BLaER1 treated with 17β-estradiol and CSF1 and Interleukin-3, amounts not matched to agents 10 nM and 100 nM (cell line): Measurements from ENCODE around the gene CBLC.

Experiments
- H3K27ac ChIP-seq, 11 experiments: shearing (Covaris generic); formaldehyde crosslinking; 2 replicates each; pipeline ENCODE4 v1.8.1; 2022
- H3K27me3 ChIP-seq, 11 experiments: shearing (Covaris generic); formaldehyde crosslinking; 2 replicates each; pipeline ENCODE4 v1.8.1; 2022
- H3K36me3 ChIP-seq, 11 experiments: shearing (Covaris generic); formaldehyde crosslinking; 2 replicates each; pipeline ENCODE4 v1.8.1; 2022
- H3K4me1 ChIP-seq, 10 experiments: shearing (Covaris generic); formaldehyde crosslinking; 2 replicates each; pipeline ENCODE4 v1.8.1; 2022
- H3K4me2 ChIP-seq, 11 experiments: shearing (Covaris generic); formaldehyde crosslinking; 2 replicates each; pipeline ENCODE4 v1.8.1; 2022
- H3K4me3 ChIP-seq, 10 experiments: shearing (Covaris generic); formaldehyde crosslinking; 2 replicates each; pipeline ENCODE4 v1.8.1; 2022
- H3K9ac ChIP-seq, 11 experiments: shearing (Covaris generic); formaldehyde crosslinking; 2 replicates each; pipeline ENCODE4 v1.8.1; 2022
- H3K9me3 ChIP-seq, 11 experiments: shearing (Covaris generic); formaldehyde crosslinking; replicated peaks in 1 of 11; 2 replicates each; pipeline ENCODE4 v1.8.1; 2022
- H4K20me1 ChIP-seq, 11 experiments: shearing (Covaris generic); formaldehyde crosslinking; 2 replicates each; pipeline ENCODE4 v1.8.1; 2022
- Cebpa-rat ChIP-seq, 11 experiments: shearing (Covaris generic); IDR thresholded peaks; 2 replicates each; pipeline ENCODE4 v1.8.1; 2022

Gene CBLC

GRCh38 chr19:44744871-44745332 is 32.8 kb upstream of the CBLC start:
- Histone ChIP-seq H3K4me3 (peak overlapping the region in 1 of 10 experiments; percentile 25; a peak in 1 of 20 replicates), H3K27ac (peak overlapping the region in 9 of 11 experiments; percentile 18 to 100 (median 94); a peak in 13 of 22 replicates), H3K4me2 (peak overlapping the region in 8 of 11 experiments; percentile 35 to 99 (median 90); a peak in 15 of 22 replicates), H3K9me3 (no peaks in the 10 kb centered on the region), H3K9ac (peak overlapping the region in 7 of 11 experiments; percentile 13 to 100 (median 51); a peak in 11 of 22 replicates), H4K20me1 (peaks cover 0 to 7% (median 2%) of the 10 kb centered on the region in 11 experiments; a peak in 10 of 22 replicates), H3K4me1 (peaks cover 52 to 78% (median 71%) of the 10 kb centered on the region in 10 experiments), H3K36me3 (peaks cover 0 to 6% (median 1%) of the 10 kb centered on the region in 11 experiments; a peak in 10 of 22 replicates), H3K27me3 (no peaks in the 10 kb centered on the region)
- TF ChIP-seq Cebpa-rat (IDR thresholded peaks at IDR 0.05) = no peak

- H3K4me1 ChIP-seq = peaks cover 54 to 78% (median 67%) of the 10 kb centered on the region in 10 experiments
- peak overlapping the region in 2 of 10 experiments; percentile 13 to 25; a peak in 1 of 20 replicates for H3K4me3 ChIP-seq
- H3K9ac ChIP-seq = peak overlapping the region in 7 of 11 experiments; percentile 13 to 100 (median 51); a peak in 11 of 22 replicates
These were observed 32.3 kb upstream of the CBLC start for GRCh38 chr19:44745341-44745831.

GRCh38 chr19:44745887-44746600 is 31.6 kb upstream of the CBLC start:
- Histone ChIP-seq H3K27me3 (no peaks in the 10 kb centered on the region), H3K9me3 (no peaks in the 10 kb centered on the region), H3K9ac (peak overlapping the region in 7 of 11 experiments; percentile 48 to 100 (median 97); a peak in 9 of 22 replicates), H3K27ac (peak overlapping the region in 9 of 11 experiments; percentile 88 to 100 (median 96); a peak in 16 of 22 replicates), H4K20me1 (peaks cover 0 to 17% (median 12%) of the 10 kb centered on the region in 11 experiments; a peak in 12 of 22 replicates), H3K4me3 (0 out of 20 replicates have a peak overlapping the region, but pooled peaks of 2 of the 10 experiments have one; percentile 13 to 25), H3K36me3 (peaks cover 0 to 18% (median 13%) of the 10 kb centered on the region in 11 experiments; a peak in 16 of 22 replicates), H3K4me1 (peaks cover 54 to 78% (median 64%) of the 10 kb centered on the region in 10 experiments), H3K4me2 (peak overlapping the region in 7 of 11 experiments; percentile 83 to 99 (median 94); a peak in 13 of 22 replicates)
- no peak for TF ChIP-seq Cebpa-rat (IDR thresholded peaks at IDR 0.05)

More at GRCh38 chr19:44745341-44745831, 32.3 kb upstream of the CBLC start:
- Histone ChIP-seq H4K20me1 (peaks cover 0 to 11% (median 6%) of the 10 kb centered on the region in 11 experiments; a peak in 10 of 22 replicates), H3K4me2 (peak overlapping the region in 8 of 11 experiments; percentile 35 to 99 (median 90); a peak in 15 of 22 replicates), H3K27ac (peak overlapping the region in 9 of 11 experiments; percentile 18 to 100 (median 88); a peak in 15 of 22 replicates), H3K9me3 (no peaks in the 10 kb centered on the region), H3K27me3 (no peaks in the 10 kb centered on the region), H3K36me3 (peaks cover 0 to 11% (median 6%) of the 10 kb centered on the region in 11 experiments; a peak in 10 of 22 replicates)
- TF ChIP-seq Cebpa-rat (IDR thresholded peaks at IDR 0.05) = no peak

GRCh38 chr19:44746616-44746945 is 31.1 kb upstream of the CBLC start:
- Histone ChIP-seq H3K4me1 (peaks cover 53 to 78% (median 65%) of the 10 kb centered on the region in 10 experiments), H3K27ac (peak overlapping the region; percentile 76 to 100 (median 94); a peak in 20 of 22 replicates), H3K36me3 (peaks cover 0 to 23% (median 18%) of the 10 kb centered on the region in 11 experiments; a peak in 17 of 22 replicates), H3K4me2 (peak overlapping the region; percentile 79 to 100 (median 94)), H3K4me3 (peak overlapping the region in 5 of 10 experiments; percentile 42 to 100 (median 93); a peak in 6 of 20 replicates), H3K9me3 (no peaks in the 10 kb centered on the region), H3K27me3 (no peaks in the 10 kb centered on the region), H4K20me1 (peaks cover 0 to 23% (median 15%) of the 10 kb centered on the region in 11 experiments; a peak in 13 of 22 replicates), H3K9ac (peak overlapping the region in 10 of 11 experiments; percentile 82 to 100 (median 96); a peak in 15 of 22 replicates)
- no peak for TF ChIP-seq Cebpa-rat (IDR thresholded peaks at IDR 0.05)

- Histone ChIP-seq H3K36me3 (peaks cover 2 to 29% (median 24%) of the 10 kb centered on the region in 11 experiments; a peak in 17 of 22 replicates), H4K20me1 (peaks cover 0 to 25% (median 15%) of the 10 kb centered on the region in 11 experiments; a peak in 13 of 22 replicates), H3K4me3 (peak overlapping the region; percentile 42 to 100 (median 91)), H3K9ac (peak overlapping the region; percentile 82 to 100 (median 96)), H3K9me3 (no peaks in the 10 kb centered on the region), H3K4me1 (peaks cover 50 to 79% (median 67%) of the 10 kb centered on the region in 10 experiments), H3K27ac (peak overlapping the region; percentile 76 to 100 (median 94)), H3K27me3 (no peaks in the 10 kb centered on the region), H3K4me2 (peak overlapping the region; percentile 79 to 100 (median 94))
- no peak for TF ChIP-seq Cebpa-rat (IDR thresholded peaks at IDR 0.05)
These were observed 30.5 kb upstream of the CBLC start for GRCh38 chr19:44746946-44747738.

- Histone ChIP-seq H3K27ac (peak overlapping the region; percentile 76 to 100 (median 94)), H4K20me1 (peaks cover 0 to 25% (median 15%) of the 10 kb centered on the region in 11 experiments; a peak in 13 of 22 replicates), H3K4me1 (peaks cover 50 to 79% (median 67%) of the 10 kb centered on the region in 10 experiments), H3K27me3 (no peaks in the 10 kb centered on the region), H3K4me3 (peak overlapping the region; percentile 42 to 100 (median 91)), H3K9me3 (no peaks in the 10 kb centered on the region), H3K9ac (peak overlapping the region; percentile 82 to 100 (median 96)), H3K36me3 (peaks cover 4 to 36% (median 31%) of the 10 kb centered on the region in 11 experiments; a peak in 17 of 22 replicates), H3K4me2 (peak overlapping the region; percentile 79 to 100 (median 94))
- TF ChIP-seq Cebpa-rat (IDR thresholded peaks at IDR 0.05) = no peak
These were observed 29.8 kb upstream of the CBLC start for GRCh38 chr19:44747739-44748425.

- TF ChIP-seq Cebpa-rat (IDR thresholded peaks at IDR 0.05) = no peak
- H3K4me2 ChIP-seq = peak within 1 kb of the TSS; percentile 85 to 100 (median 99)
- peaks cover 0 to 25% (median 15%) of the 10 kb centered on the region in 11 experiments; a peak in 13 of 22 replicates for H4K20me1 ChIP-seq
- H3K27me3 ChIP-seq = no peaks in the 10 kb centered on the region
- H3K4me1 ChIP-seq = peaks cover 43 to 75% (median 62%) of the 10 kb centered on the region in 10 experiments
- H3K4me3 ChIP-seq = peak within 1 kb of the TSS; percentile 68 to 100 (median 94)
- no peaks in the 10 kb centered on the region for H3K9me3 ChIP-seq
- H3K36me3 ChIP-seq = peaks cover 4 to 39% (median 32%) of the 10 kb centered on the region in 11 experiments; a peak in 17 of 22 replicates
- peak within 1 kb of the TSS; percentile 84 to 100 (median 96) for H3K9ac ChIP-seq
- H3K27ac ChIP-seq = peak within 1 kb of the TSS; percentile 76 to 100 (median 96)
These were observed 29.1 kb upstream of the CBLC start, which contains the start of gene BCL3 for GRCh38 chr19:44748426-44749254. Gene BCL3, plus strand, starts transcription at chr19:44748708. Its CDS starts 83 bp downstream, at chr19:44748791.
